GM12873 (cell line): ENCODE data around the gene NRTN.

ENCODE experiments used
- CTCF ChIP-seq: IDR thresholded peaks from 2 replicates; pipeline ENCODE4 v1.5.1; 2012; ENCODE audit warnings: low read depth, mild to moderate bottlenecking, moderate library complexity, low read length, control low read depth; ENCODE audit not compliant: insufficient read depth; ENCODE audit errors: missing control alignments

Gene NRTN

GRCh38 chr19:5804516-5805461, at the start of gene NRTN:
Gene NRTN (plus strand): TSS chr19:5805067. CDS start chr19:5824166, 19,099 bp downstream.
- TF ChIP-seq CTCF: no peak

- no peak for TF ChIP-seq CTCF
Measured at GRCh38 chr19:5762608-5763217, 42.2 kb upstream of the NRTN start.

- no peak for TF ChIP-seq CTCF
Measured at GRCh38 chr19:5765220-5765619, 39.6 kb upstream of the NRTN start.

- TF ChIP-seq CTCF: no peak
Measured at GRCh38 chr19:5767949-5768348, 36.9 kb upstream of the NRTN start.

GRCh38 chr19:5772416-5772815, 32.5 kb upstream of the NRTN start:
- no peak for TF ChIP-seq CTCF

GRCh38 chr19:5773276-5773675, 31.6 kb upstream of the NRTN start:
- no peak for TF ChIP-seq CTCF

GRCh38 chr19:5774921-5775320, 29.9 kb upstream of the NRTN start:
- no peak for TF ChIP-seq CTCF
